Stomach (tissue), 9 donors: ENCODE data around the gene MCF2L2. TPM values are rescaled to one million over a fixed set of nuclear protein-coding genes. Genes with fewer than 3 reads are reported as not detected.

Source experiments
- DNase-seq, 2 donors: peaks; one replicate each; pipeline versions ENCODE4 v3.0.0 to v3.0.0-alpha.2; 2013 to 2019
- H3K27ac ChIP-seq, 5 donors: fragments of 200-600 bp in 4 of 5; sonication (generic) in 4 of 5; one replicate each; pipeline ENCODE4 v1.5.1; 2013 to 2019; ENCODE audit warnings: mild to moderate bottlenecking in 1 of 5, moderate library complexity in 1 of 5
- H3K27me3 ChIP-seq, 3 donors: fragments of 200-600 bp; sonication (generic); one replicate each; pipeline ENCODE4 v1.5.1; 2017 to 2019; ENCODE audit warnings: mixed run types in 1 of 3
- H3K36me3 ChIP-seq, 4 donors: fragments of 200-600 bp; sonication (generic); 1 replicate in 3 of 4; 2 replicates in 1 of 4; pipeline ENCODE4 v1.5.1; 2016 to 2019
- H3K4me1 ChIP-seq, 4 donors: fragments of 200-600 bp; sonication (generic); one replicate each; pipeline ENCODE4 v1.5.1; 2016 to 2019
- H3K4me3 ChIP-seq, 4 donors: fragments of 200-600 bp; sonication (generic) in 3 of 4; one replicate each; pipeline ENCODE4 v1.5.1; 2016 to 2019; ENCODE audit warnings: mild to moderate bottlenecking in 1 of 4
- H3K9me3 ChIP-seq, 4 donors: fragments of 200-600 bp; sonication (generic); one replicate each; pipeline ENCODE4 v1.5.1; 2016 to 2019
- CTCF ChIP-seq, 7 experiments: fragments of 450-650 bp in 4 of 7; fragments of 200-600 bp in 3 of 7; sonication (generic) in 3 of 7; IDR thresholded peaks; one replicate each; pipeline ENCODE4 v1.5.1; 2016 to 2019; ENCODE audit warnings: antibody characterized with exemption in 7 of 7, control low read depth in 2 of 7, mild to moderate bottlenecking in 1 of 7
- EP300 ChIP-seq: sonication (generic); formaldehyde crosslinking; IDR thresholded peaks from one replicate; pipeline ENCODE4 v1.6.1; 2017; ENCODE audit warnings: antibody characterized with exemption
- POLR2A ChIP-seq, 4 donors: fragments of 450-650 bp; IDR thresholded peaks; one replicate each; pipeline ENCODE4 v1.6.1; 2016; ENCODE audit warnings: antibody characterized with exemption in 4 of 4, control low read depth in 2 of 4, mild to moderate bottlenecking in 1 of 4, moderate library complexity in 1 of 4
- POLR2AphosphoS5 ChIP-seq, 3 donors: sonication (generic); formaldehyde crosslinking; IDR thresholded peaks; one replicate each; pipeline ENCODE4 v1.6.1; 2016; ENCODE audit warnings: antibody characterized with exemption in 3 of 3
- WGBS, 5 donors: extraction: QIAGEN DNeasy Blood & Tissue Kit in 3 of 5; methylation state at CpG; one replicate each; pipeline versions ENCODE4 v1.1.5 to v1.1.7; 2013 to 2018; 5-methylcytosine and 5-hydroxymethylcytosine counted together
- intact Hi-C: fragments of 100-400 bp; cut with DNase I; formaldehyde crosslinking; loops from one replicate; pipeline ENCODE4 v1.15.1; 2023; ENCODE audit warnings: low total_unique reads
- polyA plus RNA-seq, 3 donors: library from polyadenylated mRNA; stranded (reverse); fragments of 200-250 nt; gene quantifications; one replicate each; pipeline ENCODE4 v1.2.3, GENCODE V29; 2013
- total RNA-seq, 5 donors: library from RNA; depleted of rRNA; stranded (reverse); fragments of >200 nt; gene quantifications; one replicate each; pipeline versions ENCODE4 v1.1.0 to v1.2.3, GENCODE V29; 2014 to 2016
- donor health status: healthy with polysubstance abuse.
- donor health status: Bipolar disorder and iron deficiency.
- donor health status: healthy.

The MCF2L2 gene
- total and polyA plus RNA-seq, 8 donors: 0.05 to 2.0 (median 0.22) TPM; not detected in 2

- DNase-seq: no peak
- TF ChIP-seq POLR2A (IDR thresholded peaks at IDR 0.05) (no peak), CTCF (IDR thresholded peaks at IDR 0.05) (no peak), EP300 (no peak), POLR2AphosphoS5 (IDR thresholded peaks at IDR 0.05) (no peak)
- Histone ChIP-seq H3K27me3 (peaks cover 0 to 32% (median 4%) of the 10 kb centered on the region in 3 donors), H3K9me3 (no peaks in the 10 kb centered on the region), H3K36me3 (no peaks in the 10 kb centered on the region), H3K4me3 (no peak overlapping the region), H3K27ac (no peak overlapping the region), H3K4me1 (peaks cover 0 to 5% (median 0%) of the 10 kb centered on the region in 4 donors)
- intact Hi-C loops: no loop called here
- 48 to 59% (median 57%) methylated on average over 6 of the region's 6 CpGs for WGBS, 5 donors
Measured at GRCh38 chr3:183151821-183152351, 276.5 kb downstream of the MCF2L2 start.

GRCh38 chr3:183151086-183151485 is 277.3 kb downstream of the MCF2L2 start:
- intact Hi-C loops: no loop called here
- H3K4me1 ChIP-seq: peaks cover 0 to 5% (median 0%) of the 10 kb centered on the region in 4 donors
- no peaks in the 10 kb centered on the region for H3K9me3 ChIP-seq
- no peak overlapping the region for H3K27ac ChIP-seq
- TF ChIP-seq POLR2A (IDR thresholded peaks at IDR 0.05) (no peak), POLR2AphosphoS5 (IDR thresholded peaks at IDR 0.05) (no peak), CTCF (IDR thresholded peaks at IDR 0.05) (no peak), EP300 (no peak)
- 89 to 96% (median 93%) methylated on average over 3 of the region's 3 CpGs for WGBS, 5 donors
- no peak overlapping the region for H3K4me3 ChIP-seq
- H3K36me3 ChIP-seq: no peaks in the 10 kb centered on the region
- no peak for DNase-seq
- H3K27me3 ChIP-seq: peaks cover 0 to 27% (median 4%) of the 10 kb centered on the region in 3 donors

- 49 to 76% (median 65%) methylated on average over 5 of the region's 5 CpGs for WGBS, 5 donors
- no peak for TF ChIP-seq CTCF (IDR thresholded peaks at IDR 0.05)
Measured at GRCh38 chr3:183149915-183150750, 278.3 kb downstream of the MCF2L2 start.

GRCh38 chr3:183148056-183148455 is 280.4 kb downstream of the MCF2L2 start:
- no peak for DNase-seq
- H3K4me1 ChIP-seq: no peaks in the 10 kb centered on the region
- TF ChIP-seq POLR2A (IDR thresholded peaks at IDR 0.05): no peak
- TF ChIP-seq CTCF (IDR thresholded peaks at IDR 0.05): no peak
- TF ChIP-seq EP300: no peak
- intact Hi-C loops: no loop called here
- H3K4me3 ChIP-seq: no peak overlapping the region
- WGBS, 5 donors: 55 to 64% (median 56%) methylated on average over 4 of the region's 4 CpGs
- H3K9me3 ChIP-seq: no peaks in the 10 kb centered on the region
- H3K27me3 ChIP-seq: peaks cover 0 to 25% (median 3%) of the 10 kb centered on the region in 3 donors
- H3K27ac ChIP-seq: no peak overlapping the region
- H3K36me3 ChIP-seq: no peaks in the 10 kb centered on the region

More at GRCh38 chr3:183149915-183150750, 278.3 kb downstream of the MCF2L2 start:
- intact Hi-C loops: no loop called here
- no peak overlapping the region for H3K4me3 ChIP-seq
- no peak for DNase-seq
- peaks cover 0 to 23% (median 4%) of the 10 kb centered on the region in 3 donors for H3K27me3 ChIP-seq
- no peaks in the 10 kb centered on the region for H3K36me3 ChIP-seq
- H3K27ac ChIP-seq: no peak overlapping the region
- no peaks in the 10 kb centered on the region for H3K4me1 ChIP-seq
- H3K9me3 ChIP-seq: no peaks in the 10 kb centered on the region
